ENCODE measurements around the gene CNKSR3. TPM values are rescaled to one million over a fixed set of nuclear protein-coding genes. Genes with fewer than 3 reads are reported as not detected.

Gene CNKSR3
- total RNA-seq, 1 donor from 2014 or later = 8.8 TPM

DNA sequence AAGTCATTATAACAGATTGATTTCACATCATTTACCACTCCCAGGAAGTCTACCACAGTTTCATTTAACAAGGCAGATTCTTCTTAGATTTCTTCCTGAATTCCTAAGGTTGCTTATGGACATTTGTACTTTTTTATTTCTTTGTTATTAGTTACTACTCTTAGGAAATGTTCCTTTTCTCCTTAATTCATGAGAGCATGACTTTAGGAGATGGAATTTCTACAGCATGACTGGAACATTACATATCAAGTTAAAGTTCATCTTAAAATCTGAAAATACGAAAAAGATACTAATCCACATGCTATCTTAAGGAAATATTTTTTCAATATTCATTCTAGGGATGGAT is 22.3 kb downstream of the CNKSR3 start:
- H3F3A ChIP-seq (ENCODE audit: low read depth) = peaks cover 3% of the 10 kb centered on the region
- no peak overlapping the region for H3K9ac ChIP-seq
- no peaks in the 10 kb centered on the region for H3K36me3 ChIP-seq
- H3K27me3 Mint-ChIP-seq (ENCODE audit: insufficient read depth, low read depth) = no peaks in the 10 kb centered on the region
- no peak for TF ChIP-seq EZH2 (IDR thresholded peaks at IDR 0.05)
- TF ChIP-seq, protein P1, sequence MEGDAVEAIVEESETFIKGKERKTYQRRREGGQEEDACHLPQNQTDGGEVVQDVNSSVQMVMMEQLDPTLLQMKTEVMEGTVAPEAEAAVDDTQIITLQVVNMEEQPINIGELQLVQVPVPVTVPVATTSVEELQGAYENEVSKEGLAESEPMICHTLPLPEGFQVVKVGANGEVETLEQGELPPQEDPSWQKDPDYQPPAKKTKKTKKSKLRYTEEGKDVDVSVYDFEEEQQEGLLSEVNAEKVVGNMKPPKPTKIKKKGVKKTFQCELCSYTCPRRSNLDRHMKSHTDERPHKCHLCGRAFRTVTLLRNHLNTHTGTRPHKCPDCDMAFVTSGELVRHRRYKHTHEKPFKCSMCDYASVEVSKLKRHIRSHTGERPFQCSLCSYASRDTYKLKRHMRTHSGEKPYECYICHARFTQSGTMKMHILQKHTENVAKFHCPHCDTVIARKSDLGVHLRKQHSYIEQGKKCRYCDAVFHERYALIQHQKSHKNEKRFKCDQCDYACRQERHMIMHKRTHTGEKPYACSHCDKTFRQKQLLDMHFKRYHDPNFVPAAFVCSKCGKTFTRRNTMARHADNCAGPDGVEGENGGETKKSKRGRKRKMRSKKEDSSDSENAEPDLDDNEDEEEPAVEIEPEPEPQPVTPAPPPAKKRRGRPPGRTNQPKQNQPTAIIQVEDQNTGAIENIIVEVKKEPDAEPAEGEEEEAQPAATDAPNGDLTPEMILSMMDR (IDR thresholded peaks at IDR 0.05) = no peak
- no peak for TF ChIP-seq EZH2phosphoT487 (IDR thresholded peaks at IDR 0.05)
- peaks cover 14% of the 10 kb centered on the region for H3K4me1 ChIP-seq
- DNase-seq (ENCODE audit: low spot score) = no peak
- no peak overlapping the region for H2AFZ ChIP-seq (replicated peaks)
- peaks cover 5% of the 10 kb centered on the region for H3K4me1 Mint-ChIP-seq
- peaks cover 15% of the 10 kb centered on the region for H4K20me1 ChIP-seq (ENCODE audit: low read depth)
- no peak overlapping the region for H3K27ac Mint-ChIP-seq
- H3K9me3 Mint-ChIP-seq = no peaks in the 10 kb centered on the region
- H3K4me3 ChIP-seq = no peak overlapping the region
- peaks cover 2% of the 10 kb centered on the region for H3K36me3 Mint-ChIP-seq
- H3K27ac ChIP-seq = no peak overlapping the region
- H3K79me2 ChIP-seq (ENCODE audit: low read depth) = peaks cover 66% of the 10 kb centered on the region
- no peak overlapping the region for H3K4me2 ChIP-seq
- H3K27me3 ChIP-seq = no peaks in the 10 kb centered on the region
- no peak overlapping the region for H3K4me3 Mint-ChIP-seq
- no peaks in the 10 kb centered on the region for H3K9me3 ChIP-seq (ENCODE audit: low read depth)

DNA sequence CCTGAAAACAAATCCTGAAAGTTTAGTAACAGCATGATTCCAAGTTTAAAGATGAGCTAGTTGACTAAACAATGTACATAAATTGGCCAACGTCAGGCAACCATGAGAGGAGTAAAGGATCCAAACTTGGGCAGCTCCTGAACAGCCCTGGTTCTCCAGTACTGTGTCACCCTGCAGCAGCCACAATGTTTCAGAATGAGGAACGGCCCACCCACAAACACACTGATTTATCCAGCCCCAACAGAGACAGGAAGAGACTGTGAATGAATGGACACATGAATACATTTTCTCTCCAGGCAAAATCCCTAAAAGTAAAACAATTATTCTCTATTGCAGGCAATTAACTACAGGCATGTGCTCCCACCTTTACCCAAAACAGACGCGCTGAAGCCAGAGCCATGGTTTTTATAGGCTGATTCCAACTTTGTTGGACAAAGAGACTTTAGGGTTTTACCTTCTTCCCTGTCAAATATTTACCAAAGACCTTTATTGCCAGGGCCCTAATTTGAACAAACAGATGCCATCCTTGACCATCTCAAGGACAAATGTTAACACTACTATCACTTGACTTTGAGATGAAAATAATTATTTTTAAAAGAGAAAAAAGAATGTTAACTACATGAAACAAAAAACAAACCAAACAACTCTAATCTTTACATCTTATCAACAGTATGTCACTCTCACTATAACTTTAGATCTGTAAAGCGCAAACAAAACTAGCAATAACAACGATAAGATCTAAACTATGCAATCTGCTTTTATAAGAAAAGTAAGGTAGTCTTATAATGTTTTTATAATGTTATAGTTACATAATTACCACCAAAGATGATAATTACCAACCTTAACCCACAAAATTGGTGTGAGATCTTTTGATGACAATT is 22.9 kb downstream of the CNKSR3 start:
- Histone ChIP-seq H3F3A (ENCODE audit: low read depth) (peaks cover 3% of the 10 kb centered on the region), H4K20me1 (ENCODE audit: low read depth) (peaks cover 15% of the 10 kb centered on the region), H3K79me2 (ENCODE audit: low read depth) (peaks cover 65% of the 10 kb centered on the region), H3K4me2 (no peak overlapping the region), H3K4me3 (no peak overlapping the region), H2AFZ (replicated peaks) (no peak overlapping the region), H3K27ac (no peak overlapping the region), H3K4me1 (peaks cover 14% of the 10 kb centered on the region), H3K27me3 (no peaks in the 10 kb centered on the region), H3K9ac (no peak overlapping the region), H3K36me3 (no peaks in the 10 kb centered on the region), H3K9me3 (ENCODE audit: low read depth) (no peaks in the 10 kb centered on the region)
- TF ChIP-seq, protein P1 (IDR thresholded peaks at IDR 0.05) = no peak
- TF ChIP-seq EZH2 (IDR thresholded peaks at IDR 0.05) (no peak), EZH2phosphoT487 (IDR thresholded peaks at IDR 0.05) (no peak)
- Mint-ChIP-seq H3K4me3 (no peak overlapping the region), H3K27me3 (ENCODE audit: insufficient read depth, low read depth) (no peaks in the 10 kb centered on the region), H3K36me3 (peaks cover 2% of the 10 kb centered on the region), H3K9me3 (no peaks in the 10 kb centered on the region), H3K27ac (no peak overlapping the region), H3K4me1 (peaks cover 5% of the 10 kb centered on the region)
- DNase-seq (ENCODE audit: low spot score) = no peak

DNA sequence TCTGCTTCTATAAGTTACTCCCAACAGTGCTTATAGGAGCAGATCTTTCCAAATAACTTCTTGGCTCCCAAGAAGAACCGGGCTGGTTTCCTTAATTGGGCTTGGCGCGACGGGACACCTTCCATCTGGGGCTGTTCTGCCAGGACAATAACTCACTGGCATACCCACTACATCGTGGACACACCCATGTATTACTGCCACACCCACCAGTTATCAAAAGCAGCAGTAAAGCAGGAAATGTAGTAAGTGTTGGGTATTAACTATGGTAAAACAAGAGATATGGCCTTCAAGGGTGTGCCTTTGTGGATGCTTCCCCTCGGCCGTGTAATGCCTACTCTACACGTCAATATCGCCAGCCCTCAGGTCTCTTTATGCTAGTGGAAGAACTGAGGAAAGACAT is 24.7 kb downstream of the CNKSR3 start:
- H3K9me3 ChIP-seq (ENCODE audit: low read depth) = no peaks in the 10 kb centered on the region
- Mint-ChIP-seq H3K9me3 (no peaks in the 10 kb centered on the region), H3K4me1 (peaks cover 8% of the 10 kb centered on the region)

More for the DNA sequence above, 24.7 kb downstream of the CNKSR3 start:
- Histone ChIP-seq H4K20me1 (ENCODE audit: low read depth) (peaks cover 12% of the 10 kb centered on the region), H3K4me1 (peaks cover 14% of the 10 kb centered on the region), H3F3A (ENCODE audit: low read depth) (peaks cover 3% of the 10 kb centered on the region), H3K9ac (no peak overlapping the region), H3K27ac (no peak overlapping the region), H3K4me2 (no peak overlapping the region), H3K36me3 (no peaks in the 10 kb centered on the region), H3K4me3 (no peak overlapping the region), H3K27me3 (no peaks in the 10 kb centered on the region), H2AFZ (replicated peaks) (no peak overlapping the region), H3K79me2 (ENCODE audit: low read depth) (peaks cover 47% of the 10 kb centered on the region)
- DNase-seq (ENCODE audit: low spot score) = no peak
- no peaks in the 10 kb centered on the region for H3K36me3 Mint-ChIP-seq
- no peaks in the 10 kb centered on the region for H3K27me3 Mint-ChIP-seq (ENCODE audit: insufficient read depth, low read depth)
- H3K4me3 Mint-ChIP-seq = no peak overlapping the region
- TF ChIP-seq EZH2 (IDR thresholded peaks at IDR 0.05) (no peak), EZH2phosphoT487 (IDR thresholded peaks at IDR 0.05) (no peak)
- TF ChIP-seq, protein P1 (IDR thresholded peaks at IDR 0.05) = no peak
- H3K27ac Mint-ChIP-seq = no peak overlapping the region
